Neural crest cell (in vitro differentiated cells): ENCODE data around the gene LMO2. TPM values are rescaled to one million over a fixed set of nuclear protein-coding genes. Genes with fewer than 3 reads are reported as not detected.

Experiments
- DNase-seq: peaks from one replicate; pipeline ENCODE4 v3.0.0; 2021; ENCODE audit warnings: low read depth, mixed read lengths, low spot score
- H3K27ac Mint-ChIP-seq: one replicate; pipeline ENCODE4 v1.8.0; 2021; ENCODE audit warnings: mild to moderate bottlenecking, mixed read lengths; ENCODE audit not compliant: unreplicated experiment
- H3K27me3 Mint-ChIP-seq: 2 replicates; pipeline ENCODE4 v1.8.0; 2021; ENCODE audit warnings: low read depth, mild to moderate bottlenecking, mixed read lengths
- H3K36me3 Mint-ChIP-seq: 2 replicates; pipeline ENCODE4 v1.8.0; 2021; ENCODE audit warnings: low read depth, mild to moderate bottlenecking, mixed read lengths
- H3K4me1 Mint-ChIP-seq: 2 replicates; pipeline ENCODE4 v1.8.0; 2021; ENCODE audit warnings: mixed read lengths
- H3K4me3 Mint-ChIP-seq: one replicate; pipeline ENCODE4 v1.8.0; 2021; ENCODE audit warnings: mild to moderate bottlenecking, mixed read lengths
- H3K9me3 Mint-ChIP-seq: 2 replicates; pipeline ENCODE4 v1.8.0; 2021; ENCODE audit warnings: mixed read lengths
- CTCF ChIP-seq: fragments of 200-600 bp; sonication (generic); conservative IDR thresholded peaks from 2 replicates; pipeline ENCODE4 v1.5.0; 2021; ENCODE audit warnings: antibody characterized with exemption, mild to moderate bottlenecking
- total RNA-seq: library from RNA; stranded (reverse); gene quantifications from 2 replicates; pipeline ENCODE4 v1.2.1, GENCODE V29; 2021

The LMO2 gene
- total RNA-seq, 1 donor from 2014 or later = 0.49 TPM

GRCh38 chr11:33877038-33877437 is 14.8 kb downstream of the LMO2 start:
- DNase-seq = no peak
- no peak overlapping the region for H3K4me3 Mint-ChIP-seq
- no peaks in the 10 kb centered on the region for H3K36me3 Mint-ChIP-seq
- H3K27me3 Mint-ChIP-seq = peaks cover 79% of the 10 kb centered on the region
- H3K9me3 Mint-ChIP-seq = no peaks in the 10 kb centered on the region
- H3K4me1 Mint-ChIP-seq = peaks cover 4% of the 10 kb centered on the region
- TF ChIP-seq CTCF = no peak
- no peak overlapping the region for H3K27ac Mint-ChIP-seq

- DNase-seq = no peak
- H3K36me3 Mint-ChIP-seq = no peaks in the 10 kb centered on the region
- TF ChIP-seq CTCF = no peak
- peaks cover 6% of the 10 kb centered on the region for H3K4me1 Mint-ChIP-seq
- H3K9me3 Mint-ChIP-seq = no peaks in the 10 kb centered on the region
- no peak overlapping the region for H3K27ac Mint-ChIP-seq
- H3K4me3 Mint-ChIP-seq = no peak overlapping the region
- H3K27me3 Mint-ChIP-seq = peaks cover 80% of the 10 kb centered on the region
Measured at GRCh38 chr11:33875621-33876294, 16.1 kb downstream of the LMO2 start.

- no peak for DNase-seq
- Mint-ChIP-seq H3K27me3 (peaks cover 83% of the 10 kb centered on the region), H3K36me3 (no peaks in the 10 kb centered on the region), H3K4me3 (no peak overlapping the region), H3K9me3 (no peaks in the 10 kb centered on the region), H3K4me1 (peaks cover 12% of the 10 kb centered on the region), H3K27ac (no peak overlapping the region)
- no peak for TF ChIP-seq CTCF
Measured at GRCh38 chr11:33874910-33875490, 16.9 kb downstream of the LMO2 start.

GRCh38 chr11:33874433-33874832 is 17.4 kb downstream of the LMO2 start:
- Mint-ChIP-seq H3K4me3 (no peak overlapping the region), H3K4me1 (peaks cover 14% of the 10 kb centered on the region), H3K27ac (no peak overlapping the region), H3K9me3 (no peaks in the 10 kb centered on the region), H3K27me3 (peaks cover 83% of the 10 kb centered on the region), H3K36me3 (no peaks in the 10 kb centered on the region)
- no peak for DNase-seq
- no peak for TF ChIP-seq CTCF

GRCh38 chr11:33869481-33870422 is 22.1 kb downstream of the LMO2 start:
- Mint-ChIP-seq H3K9me3 (no peaks in the 10 kb centered on the region), H3K27ac (no peak overlapping the region), H3K27me3 (peaks cover 91% of the 10 kb centered on the region), H3K4me1 (peaks cover 12% of the 10 kb centered on the region), H3K36me3 (no peaks in the 10 kb centered on the region), H3K4me3 (peak overlapping the region; percentile 89)
- peak; percentile 33 for DNase-seq
- no peak for TF ChIP-seq CTCF
